A673 (cell line): ENCODE measurements around the gene EML1.

Source experiments
- EZH2 ChIP-seq: fragments of 200-600 bp; sonication (generic); IDR thresholded peaks from 2 replicates; pipeline ENCODE4 v1.6.1; 2017; ENCODE audit warnings: borderline replicate concordance, low read depth, mild to moderate bottlenecking, mixed read lengths, antibody characterized with exemption, low read length; ENCODE audit not compliant: poor library complexity, severe bottlenecking
- TF ChIP-seq, protein P1 (sequence below): fragments of 300-800, 200-600 bp; sonication (generic); conservative IDR thresholded peaks from 2 replicates; pipeline ENCODE4 v1.5.1; 2017; ENCODE audit warnings: low read depth, mild to moderate bottlenecking, antibody characterized with exemption, low read length, moderate library complexity, mixed read lengths

DNA sequence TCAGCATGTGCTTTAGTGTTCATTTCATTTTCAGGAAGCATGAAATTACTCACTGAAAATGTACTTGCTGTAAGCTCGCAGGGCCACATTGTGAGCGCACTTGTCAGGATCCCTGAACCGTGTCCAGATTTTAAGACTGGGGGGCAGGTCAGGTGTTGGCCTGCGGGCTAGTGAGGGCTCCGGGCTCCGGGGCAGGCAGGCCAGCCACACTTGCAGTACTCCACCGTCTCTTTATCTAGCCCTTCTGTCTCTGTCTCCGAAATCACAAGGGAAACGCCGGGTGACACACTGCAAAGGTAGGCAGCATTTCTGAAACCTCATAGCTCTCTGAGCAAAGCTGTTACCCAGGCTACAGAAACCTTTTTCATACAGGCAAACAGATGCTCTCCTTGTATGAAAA is 98.7 kb downstream of the EML1 start:
- no peak for TF ChIP-seq EZH2
- TF ChIP-seq, protein P1, sequence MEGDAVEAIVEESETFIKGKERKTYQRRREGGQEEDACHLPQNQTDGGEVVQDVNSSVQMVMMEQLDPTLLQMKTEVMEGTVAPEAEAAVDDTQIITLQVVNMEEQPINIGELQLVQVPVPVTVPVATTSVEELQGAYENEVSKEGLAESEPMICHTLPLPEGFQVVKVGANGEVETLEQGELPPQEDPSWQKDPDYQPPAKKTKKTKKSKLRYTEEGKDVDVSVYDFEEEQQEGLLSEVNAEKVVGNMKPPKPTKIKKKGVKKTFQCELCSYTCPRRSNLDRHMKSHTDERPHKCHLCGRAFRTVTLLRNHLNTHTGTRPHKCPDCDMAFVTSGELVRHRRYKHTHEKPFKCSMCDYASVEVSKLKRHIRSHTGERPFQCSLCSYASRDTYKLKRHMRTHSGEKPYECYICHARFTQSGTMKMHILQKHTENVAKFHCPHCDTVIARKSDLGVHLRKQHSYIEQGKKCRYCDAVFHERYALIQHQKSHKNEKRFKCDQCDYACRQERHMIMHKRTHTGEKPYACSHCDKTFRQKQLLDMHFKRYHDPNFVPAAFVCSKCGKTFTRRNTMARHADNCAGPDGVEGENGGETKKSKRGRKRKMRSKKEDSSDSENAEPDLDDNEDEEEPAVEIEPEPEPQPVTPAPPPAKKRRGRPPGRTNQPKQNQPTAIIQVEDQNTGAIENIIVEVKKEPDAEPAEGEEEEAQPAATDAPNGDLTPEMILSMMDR: no peak
